Gastroesophageal sphincter (tissue), 4 donors: Measurements from ENCODE around the gene FIGNL1. TPM values are rescaled to one million over a fixed set of nuclear protein-coding genes. Genes with fewer than 3 reads are reported as not detected.

Experiments used
- ATAC-seq: fragments of 150-250 bp; one replicate; pipeline ENCODE4 v1.9.1; 2016; ENCODE audit warnings: mild to moderate bottlenecking, moderate library complexity
- H3K27ac ChIP-seq, 4 donors: fragments of 200-600 bp; sonication (generic) in 3 of 4; 1 replicate in 3 of 4; 2 replicates in 1 of 4; pipeline ENCODE4 v1.5.1; 2016 to 2019
- H3K27me3 ChIP-seq: fragments of 200-600 bp; sonication (generic); one replicate; pipeline ENCODE4 v1.5.1; 2019
- H3K36me3 ChIP-seq, 2 donors: fragments of 200-600 bp; sonication (generic); one replicate each; pipeline ENCODE4 v1.5.1; 2019; ENCODE audit warnings: control low read depth in 1 of 2
- H3K4me1 ChIP-seq, 3 donors: fragments of 200-600 bp; sonication (generic); 1 replicate in 2 of 3; 2 replicates in 1 of 3; pipeline ENCODE4 v1.5.1; 2016 to 2019; ENCODE audit warnings: control low read depth in 2 of 3
- H3K4me3 ChIP-seq, 2 donors: fragments of 200-600 bp; sonication (generic); one replicate each; pipeline ENCODE4 v1.5.1; 2019; ENCODE audit warnings: mild to moderate bottlenecking in 1 of 2, moderate library complexity in 1 of 2
- H3K9me3 ChIP-seq, 3 donors: fragments of 200-600 bp; sonication (generic); one replicate each; pipeline ENCODE4 v1.5.1; 2017 to 2019; ENCODE audit warnings: control low read depth in 2 of 3
- CTCF ChIP-seq, 4 experiments: fragments of 200-600 bp in 2 of 4; fragments of 450-650 bp in 2 of 4; sonication (generic) in 1 of 4; IDR thresholded peaks; one replicate each; pipeline ENCODE4 v1.5.1; 2017 to 2019; ENCODE audit warnings: antibody characterized with exemption in 4 of 4, mild to moderate bottlenecking in 2 of 4, moderate library complexity in 2 of 4
- EP300 ChIP-seq: sonication (generic); formaldehyde crosslinking; IDR thresholded peaks from one replicate; pipeline ENCODE4 v1.6.1; 2017; ENCODE audit warnings: antibody characterized with exemption, mild to moderate bottlenecking
- POLR2A ChIP-seq, 2 donors: fragments of 450-650 bp; IDR thresholded peaks; one replicate each; pipeline ENCODE4 v1.6.1; 2017; ENCODE audit warnings: antibody characterized with exemption in 2 of 2, mild to moderate bottlenecking in 2 of 2, moderate library complexity in 1 of 2
- POLR2AphosphoS5 ChIP-seq: sonication (generic); formaldehyde crosslinking; IDR thresholded peaks from one replicate; pipeline ENCODE4 v1.6.1; 2017; ENCODE audit warnings: antibody characterized with exemption
- WGBS, 2 donors: methylation state at CpG; one replicate each; pipeline ENCODE4 v1.1.5; 2018; ENCODE audit warnings: low coverage in 1 of 2; 5-methylcytosine and 5-hydroxymethylcytosine counted together
- total RNA-seq, 4 donors: library from RNA; depleted of rRNA; stranded (reverse); fragments of >200 nt; gene quantifications; one replicate each; pipeline ENCODE4 v1.1.0, GENCODE V29; 2016

The FIGNL1 gene
- total RNA-seq, 4 donors from 2014 or later = 5.0 to 8.5 (median 6.4) TPM

DNA sequence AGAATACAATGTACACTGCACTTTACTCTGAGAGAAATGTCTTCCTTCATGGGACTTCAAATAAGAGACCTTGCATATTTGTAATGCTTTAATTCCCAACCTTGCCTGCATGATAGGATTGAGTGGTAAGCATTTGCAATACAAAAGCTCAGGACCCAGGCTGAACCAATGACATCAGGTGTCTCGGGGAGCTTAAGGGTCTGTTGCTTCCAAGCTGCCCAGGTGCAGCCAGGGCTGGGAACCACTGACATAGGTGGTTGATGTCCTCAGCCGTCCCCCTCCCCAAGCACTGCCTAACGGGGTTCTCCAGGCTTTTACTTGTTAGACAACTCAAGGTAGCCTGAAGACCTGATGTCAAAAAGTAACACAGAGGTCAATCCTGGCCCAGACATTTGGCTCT, 29.1 kb downstream of the FIGNL1 start:
- ATAC-seq = no peak

DNA sequence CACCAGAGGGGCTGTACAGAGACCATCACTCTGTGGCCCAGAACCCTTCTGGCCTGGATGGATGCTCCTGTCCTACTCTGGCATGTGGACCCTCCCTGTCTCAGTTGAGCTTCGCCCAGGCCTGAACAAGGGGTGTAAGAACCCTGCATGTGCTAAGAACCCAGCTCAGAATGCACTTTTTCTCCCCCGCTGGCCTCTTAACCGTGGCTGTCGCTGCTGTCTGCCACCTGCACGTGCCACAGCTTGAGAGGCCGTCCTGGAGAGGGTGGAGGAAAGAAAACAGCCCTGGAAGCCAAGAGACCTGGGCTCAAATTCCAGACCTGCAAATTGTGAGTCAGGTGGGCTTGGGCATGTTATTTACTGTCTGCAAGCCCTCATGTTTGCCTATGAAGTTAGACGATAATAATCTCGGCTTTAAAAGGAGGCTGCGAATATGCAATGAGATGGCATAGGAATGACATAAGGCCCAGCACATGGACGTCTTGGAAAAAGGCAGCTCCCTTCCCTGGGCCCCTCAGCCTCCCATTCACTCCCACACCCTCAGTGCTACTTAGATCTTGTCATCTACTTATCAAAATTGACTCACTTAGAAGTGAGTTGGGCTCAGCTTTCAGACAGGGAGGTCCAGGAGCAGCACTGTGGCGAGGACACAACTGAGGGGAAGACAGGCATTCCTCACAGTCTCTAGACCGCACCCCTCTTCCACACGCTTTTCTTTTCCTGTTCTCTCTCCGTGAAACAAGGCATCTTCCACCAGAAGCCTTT, 31.4 kb downstream of the FIGNL1 start:
- TF ChIP-seq POLR2AphosphoS5 (no peak), EP300 (no peak), POLR2A (IDR thresholded peaks at IDR 0.05) (no peak), CTCF (IDR thresholded peaks at IDR 0.05) (no peak)
- Histone ChIP-seq H3K9me3 (no peaks in the 10 kb centered on the region), H3K27ac (no peak overlapping the region), H3K4me1 (no peaks in the 10 kb centered on the region), H3K27me3 (no peaks in the 10 kb centered on the region), H3K4me3 (no peak overlapping the region), H3K36me3 (no peaks in the 10 kb centered on the region)
- no peak for ATAC-seq
- 68 to 79% methylated on average over 7 to 12 of the region's 14 CpGs for WGBS, 2 donors

More for the DNA sequence above, 29.1 kb downstream of the FIGNL1 start:
- Histone ChIP-seq H3K27ac (no peak overlapping the region), H3K4me3 (no peak overlapping the region), H3K27me3 (no peaks in the 10 kb centered on the region), H3K9me3 (no peaks in the 10 kb centered on the region), H3K36me3 (no peaks in the 10 kb centered on the region), H3K4me1 (no peaks in the 10 kb centered on the region)
- WGBS, 2 donors = no CpG with 5 or more reads among the region's 3 CpGs
- TF ChIP-seq CTCF (IDR thresholded peaks at IDR 0.05) (no peak), POLR2AphosphoS5 (no peak)

GRCh38 chr7:50418086-50418515, 32.0 kb downstream of the FIGNL1 start:
- H3K27ac ChIP-seq = no peak overlapping the region
- no peak overlapping the region for H3K4me3 ChIP-seq
- H3K27me3 ChIP-seq = no peaks in the 10 kb centered on the region
- 6 to 12% methylated on average over 2 to 4 of the region's 4 CpGs for WGBS, 2 donors
- no peaks in the 10 kb centered on the region for H3K4me1 ChIP-seq
- TF ChIP-seq EP300 (no peak), CTCF (IDR thresholded peaks at IDR 0.05) (peak in 3 of 4 experiments; percentile 52 to 75 (median 62))
- H3K9me3 ChIP-seq = no peaks in the 10 kb centered on the region
- peak; percentile 63 for ATAC-seq
- H3K36me3 ChIP-seq = no peaks in the 10 kb centered on the region

DNA sequence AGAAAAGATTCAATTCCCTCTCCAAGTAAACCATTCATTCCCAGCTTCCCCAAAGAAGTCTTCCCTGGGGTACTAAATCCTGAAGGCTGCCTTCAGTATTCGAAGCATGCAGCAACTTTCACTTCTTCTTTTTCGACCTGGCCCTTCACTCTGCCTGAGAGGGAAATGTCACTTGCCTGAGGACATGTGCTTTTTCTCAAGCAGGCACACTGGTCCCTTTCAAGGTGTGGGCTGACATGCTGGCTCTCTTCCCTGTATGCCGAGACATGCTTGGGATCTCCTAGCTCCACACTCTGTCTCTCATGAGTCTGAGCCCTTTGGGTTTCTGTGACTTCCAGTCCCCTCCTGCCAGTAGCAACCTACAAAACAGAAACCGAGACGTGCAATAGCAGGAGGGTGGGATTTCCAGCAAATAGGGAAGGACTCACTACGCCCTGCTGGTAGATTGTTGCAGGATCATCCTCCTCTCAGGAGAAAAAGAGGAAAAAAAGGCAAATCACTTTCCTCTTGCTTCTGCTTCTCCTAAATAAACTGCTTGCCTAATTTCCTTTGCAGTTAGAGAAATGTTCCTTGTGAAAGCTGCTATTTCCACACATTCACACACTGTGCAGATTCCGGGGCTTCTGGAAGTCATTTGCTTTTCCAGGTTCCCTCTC, 33.5 kb downstream of the FIGNL1 start:
- Histone ChIP-seq H3K36me3 (no peaks in the 10 kb centered on the region), H3K27me3 (no peaks in the 10 kb centered on the region), H3K4me1 (no peaks in the 10 kb centered on the region), H3K27ac (no peak overlapping the region), H3K9me3 (no peaks in the 10 kb centered on the region), H3K4me3 (no peak overlapping the region)
- peak; percentile 48 for ATAC-seq
- WGBS, 2 donors = 55 to 75% methylated on average over 1 to 6 of the region's 7 CpGs
- TF ChIP-seq POLR2A (IDR thresholded peaks at IDR 0.05) (no peak), POLR2AphosphoS5 (no peak), EP300 (no peak), CTCF (IDR thresholded peaks at IDR 0.05) (no peak)
